ENCODE data around the gene MSI1.

Gene MSI1

DNA sequence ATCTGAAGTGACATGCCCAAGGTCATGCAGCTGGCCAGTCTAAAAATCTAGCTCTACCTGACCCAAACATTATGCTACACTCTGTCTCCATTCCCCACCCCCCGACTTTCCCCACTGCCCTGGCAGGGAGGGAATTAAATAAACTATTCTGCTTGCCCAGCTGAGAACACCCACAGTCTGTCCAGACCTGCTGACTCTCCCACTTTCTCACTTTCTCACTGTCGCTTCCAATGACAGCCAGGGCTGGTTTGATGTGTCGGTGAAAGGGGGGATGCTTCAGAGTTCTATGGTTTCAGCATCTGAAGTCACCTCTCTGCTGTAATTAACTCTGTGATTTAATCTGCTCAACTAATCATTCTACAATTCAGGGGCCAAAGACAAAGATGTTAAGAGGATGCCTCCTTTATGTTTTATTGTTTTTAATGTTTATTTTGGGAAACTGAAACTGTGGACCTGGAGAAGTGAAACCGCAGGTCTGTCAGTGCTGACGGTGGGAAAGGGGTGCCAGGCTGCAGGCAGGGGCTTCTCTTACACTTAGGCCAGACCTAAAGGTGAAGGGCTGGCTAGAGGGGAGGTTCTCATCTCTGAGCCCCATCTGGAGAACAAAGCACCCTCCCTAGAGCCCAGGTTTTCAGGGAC lies 8.1 kb upstream of the MSI1 start:
- DNase-seq (ENCODE audit: extremely low read depth, low read depth): no peak
- TF ChIP-seq, protein P1, sequence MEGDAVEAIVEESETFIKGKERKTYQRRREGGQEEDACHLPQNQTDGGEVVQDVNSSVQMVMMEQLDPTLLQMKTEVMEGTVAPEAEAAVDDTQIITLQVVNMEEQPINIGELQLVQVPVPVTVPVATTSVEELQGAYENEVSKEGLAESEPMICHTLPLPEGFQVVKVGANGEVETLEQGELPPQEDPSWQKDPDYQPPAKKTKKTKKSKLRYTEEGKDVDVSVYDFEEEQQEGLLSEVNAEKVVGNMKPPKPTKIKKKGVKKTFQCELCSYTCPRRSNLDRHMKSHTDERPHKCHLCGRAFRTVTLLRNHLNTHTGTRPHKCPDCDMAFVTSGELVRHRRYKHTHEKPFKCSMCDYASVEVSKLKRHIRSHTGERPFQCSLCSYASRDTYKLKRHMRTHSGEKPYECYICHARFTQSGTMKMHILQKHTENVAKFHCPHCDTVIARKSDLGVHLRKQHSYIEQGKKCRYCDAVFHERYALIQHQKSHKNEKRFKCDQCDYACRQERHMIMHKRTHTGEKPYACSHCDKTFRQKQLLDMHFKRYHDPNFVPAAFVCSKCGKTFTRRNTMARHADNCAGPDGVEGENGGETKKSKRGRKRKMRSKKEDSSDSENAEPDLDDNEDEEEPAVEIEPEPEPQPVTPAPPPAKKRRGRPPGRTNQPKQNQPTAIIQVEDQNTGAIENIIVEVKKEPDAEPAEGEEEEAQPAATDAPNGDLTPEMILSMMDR (IDR thresholded peaks at IDR 0.05; ENCODE audit: low read depth, low read length): no peak

DNA sequence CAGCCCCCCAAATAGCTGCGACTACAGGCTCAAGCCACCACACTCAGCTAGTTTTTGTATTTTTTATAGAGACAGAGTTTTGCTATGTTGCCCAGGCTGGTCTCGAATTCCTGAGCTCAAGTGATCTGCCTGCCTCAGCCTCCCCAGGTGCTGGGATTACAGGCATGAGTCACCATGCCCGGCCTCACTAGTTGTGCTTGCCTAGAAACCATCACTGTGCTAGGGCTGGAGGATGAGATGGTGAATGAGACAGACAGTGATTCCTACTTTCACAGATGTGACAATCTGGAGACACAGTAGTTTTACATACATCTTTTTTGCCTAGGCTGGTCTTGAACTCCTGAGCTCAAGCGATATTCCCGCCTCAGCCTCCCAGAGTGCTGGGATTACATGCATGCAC lies 7.5 kb upstream of the MSI1 start:
- TF ChIP-seq, protein P1 (IDR thresholded peaks at IDR 0.05; ENCODE audit: low read depth, low read length): no peak
- DNase-seq (ENCODE audit: extremely low read depth, low read depth): no peak

DNA sequence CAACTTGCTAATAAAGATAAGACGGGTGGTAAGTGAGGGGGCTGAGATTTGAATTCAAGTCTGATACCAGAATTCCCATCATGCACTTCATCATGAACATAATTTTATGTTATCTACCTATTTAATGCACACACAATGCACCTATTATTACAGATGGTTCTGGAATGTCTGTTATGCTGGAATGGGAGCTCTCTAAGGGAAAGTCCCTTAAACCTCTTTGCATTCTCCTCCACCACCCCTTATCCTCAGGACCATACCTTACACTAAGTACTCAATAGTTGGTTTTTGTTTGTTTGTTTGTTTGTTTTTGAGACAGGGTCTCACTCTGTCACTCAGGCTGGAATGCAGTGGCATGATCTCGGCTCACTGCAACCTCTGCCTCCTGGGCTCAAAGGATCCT lies 7.0 kb upstream of the MSI1 start:
- TF ChIP-seq, protein P1 (IDR thresholded peaks at IDR 0.05; ENCODE audit: low read depth, low read length): no peak

DNA sequence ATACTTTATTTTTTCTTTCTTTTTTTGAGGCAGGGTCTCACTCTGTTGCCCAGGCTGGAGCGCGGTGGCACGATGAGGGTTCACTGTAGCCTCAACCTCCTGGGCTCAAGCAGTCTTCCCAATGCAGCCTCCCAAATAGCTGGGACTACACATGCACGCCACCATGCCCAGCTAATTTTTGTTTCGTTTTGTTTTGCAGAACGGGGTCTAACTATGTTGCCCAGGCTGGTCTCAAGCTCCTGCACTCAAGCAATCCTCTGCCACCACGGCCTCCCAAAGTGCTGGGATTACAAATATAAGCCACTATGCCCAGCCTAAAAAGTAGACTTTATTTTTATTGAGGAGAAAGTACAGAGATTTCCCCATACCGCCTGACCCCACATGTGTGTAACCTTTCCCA lies 4.7 kb upstream of the MSI1 start:
- DNase-seq (ENCODE audit: extremely low read depth, low read depth): no peak
- TF ChIP-seq, protein P1 (IDR thresholded peaks at IDR 0.05; ENCODE audit: low read depth, low read length): no peak

More for the DNA sequence above, 7.0 kb upstream of the MSI1 start:
- DNase-seq (ENCODE audit: extremely low read depth, low read depth): no peak

DNA sequence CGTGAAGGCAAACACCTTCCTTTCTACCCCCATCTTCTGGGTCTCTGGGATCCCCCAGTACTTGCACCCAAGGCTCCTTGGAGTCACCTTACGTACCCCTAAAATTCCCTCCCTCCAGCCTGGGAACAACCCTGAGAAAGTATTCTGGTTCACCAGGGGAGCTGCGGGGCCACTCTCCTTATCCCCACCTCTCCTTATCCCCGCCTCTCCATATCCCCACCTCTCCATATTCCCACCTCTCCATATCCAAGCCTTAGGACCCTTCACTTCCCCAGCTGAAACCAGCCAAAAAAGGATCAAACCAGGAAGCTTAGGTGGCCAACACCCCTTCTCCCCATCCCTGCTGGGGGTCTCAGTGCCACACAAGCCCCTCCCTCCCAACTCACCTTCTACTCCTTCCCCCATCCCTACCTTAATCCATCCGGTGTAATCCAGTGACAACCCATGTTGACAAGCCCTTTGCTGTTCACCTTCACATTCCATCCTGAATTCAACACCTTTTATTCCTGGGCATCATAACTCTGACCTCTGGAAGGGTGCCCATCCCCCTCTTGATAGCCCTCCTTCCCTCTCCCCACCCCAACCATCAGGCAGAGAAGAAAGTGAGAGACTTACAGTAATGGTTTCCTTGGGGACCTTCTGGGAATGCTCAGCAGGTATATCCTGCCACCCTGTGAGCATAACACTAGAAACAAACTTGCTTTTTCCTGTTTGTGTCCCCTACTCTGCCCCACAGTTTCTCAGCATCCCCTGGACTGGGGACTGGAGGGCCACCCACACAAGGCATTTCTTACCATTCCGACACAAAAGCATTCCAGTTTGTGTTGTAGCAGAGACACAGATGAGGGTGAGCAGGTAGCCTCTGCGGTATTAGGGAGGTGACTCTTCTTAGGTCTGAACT lies 1.6 kb upstream of the MSI1 start:
- TF ChIP-seq, protein P1 (IDR thresholded peaks at IDR 0.05; ENCODE audit: low read depth, low read length): no peak
- no peak for DNase-seq (ENCODE audit: extremely low read depth, low read depth)

DNA sequence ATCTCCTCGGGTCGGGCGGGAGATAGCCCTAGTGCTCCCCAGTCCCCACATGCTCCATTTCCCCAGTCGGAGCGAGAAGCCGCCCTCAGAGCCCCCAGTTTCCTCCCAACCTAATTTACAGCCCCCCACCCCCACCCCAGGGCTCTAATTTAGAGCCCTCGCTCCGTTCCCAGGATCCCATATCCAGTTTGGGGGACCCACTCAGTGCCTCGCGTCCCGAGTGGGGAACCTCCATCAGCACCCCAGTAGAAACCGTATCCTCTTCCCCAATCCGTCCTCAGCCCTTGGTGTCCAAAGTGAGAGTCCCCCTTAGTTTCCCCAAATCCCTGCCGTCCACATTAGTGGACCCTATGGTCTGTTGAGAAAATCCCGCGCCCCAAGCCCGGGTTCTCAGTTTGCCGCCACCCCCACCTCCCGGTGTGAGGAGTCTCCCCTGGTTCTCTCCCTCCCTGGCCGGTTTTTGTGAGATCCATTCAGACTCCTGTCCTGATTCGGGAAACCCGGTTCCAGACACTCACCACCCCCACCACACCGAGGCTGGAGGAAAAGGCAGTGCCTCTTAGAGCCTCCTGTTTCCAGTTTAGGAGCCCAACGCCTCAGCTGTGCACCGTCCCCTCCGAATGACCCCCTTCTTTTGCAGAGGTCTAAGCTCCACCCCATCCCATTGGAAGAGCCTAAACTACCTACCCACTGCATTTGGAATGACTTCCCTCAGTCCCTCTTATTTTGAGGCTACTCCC lies 809 bp upstream of the MSI1 start:
- no peak for DNase-seq (ENCODE audit: extremely low read depth, low read depth)
- TF ChIP-seq, protein P1 (IDR thresholded peaks at IDR 0.05; ENCODE audit: low read depth, low read length): no peak
